ENCODE data around the gene SPATA9. TPM values are rescaled to one million over a fixed set of nuclear protein-coding genes. Genes with fewer than 3 reads are reported as not detected.

The SPATA9 gene
- total and polyA plus RNA-seq, 9 of the 15 experiments (the other 6 are each of a cell fraction or from before 2014, with no cell fraction given): 0.16 to 5.5 (median 0.39) TPM; not detected in 3

- ChIA-PET POLR2A (no interaction called here), CTCF (ENCODE audit: low intra/inter-chr PET ratio) (no interaction called here)
- no peak overlapping the region for H3K9ac ChIP-seq (ENCODE audit: insufficient read depth in 1 of 2, low read depth in 2 of 2, low read length in 2 of 2)
- no peaks in the 10 kb centered on the region for H3K9me1 ChIP-seq (ENCODE audit: control insufficient read depth, insufficient read depth, low read length)
- intact Hi-C loops (cut with micrococcal nuclease) (loop anchor here (5.0 kb wide), 1 partner anchor 38 kb away; no protein-coding TSS in a partner anchor), in situ Hi-C loops (cut with MboI) (no loop called here)
- no peak overlapping the region for H3K4me3 ChIP-seq
- FAIRE-seq (no peak), ATAC-seq (no peak), DNase-seq (ENCODE audit: extremely low read depth in 1 of 4, low spot score in 3 of 4) (no peak)
- no TSS peak for BruUV-seq (replicated peaks)
- peak overlapping the region; percentile 71; the same call in 1 of the 2 replicates for H2AFZ ChIP-seq (ENCODE audit: low read depth, low read length)
- peaks cover 0 to 18% of the 10 kb centered on the region in 2 experiments; a peak in 3 of 5 replicates for H3K4me1 ChIP-seq (replicated peaks in 1 of 2; ENCODE audit: control insufficient read depth in 2 of 2, insufficient read depth in 2 of 2, low read length in 2 of 2)
- no peak overlapping the region for H3K4me2 ChIP-seq (ENCODE audit: insufficient read depth, low read length)
- TF ChIP-seq ERF (CRISPR knock-in tag; IDR thresholded peaks at IDR 0.05) (no peak), ZNF398 (CRISPR knock-in tag; IDR thresholded peaks at IDR 0.05) (no peak), CREB3 (tag; conservative IDR thresholded peaks at IDR 0.05; ENCODE audit: low read depth) (no peak)
- no peaks in the 10 kb centered on the region for H3K27me3 ChIP-seq (ENCODE audit: control insufficient read depth in 2 of 2, insufficient read depth in 2 of 2, low read length in 2 of 2)
- H3K9me3 ChIP-seq (replicated peaks; ENCODE audit: control insufficient read depth, insufficient read depth, low read depth, low read length): no peaks in the 10 kb centered on the region
- no peak overlapping the region for H3K27ac ChIP-seq (ENCODE audit: extremely low read depth, low read depth, low read length)
- H3K79me2 ChIP-seq (ENCODE audit: control insufficient read depth, insufficient read depth, low read length): no peaks in the 10 kb centered on the region
- WGBS (ENCODE audit: insufficient coverage, low coverage, missing lambda C conversion rate): 58% methylated on average over 1 of the region's 1 CpG
- no peaks in the 10 kb centered on the region for H4K20me1 ChIP-seq (replicated peaks; ENCODE audit: control insufficient read depth, insufficient read depth, low read length)
- H3K36me3 ChIP-seq (ENCODE audit: control insufficient read depth, insufficient read depth, low read length): no peaks in the 10 kb centered on the region; the same call in 2 of the 3 replicates
Observed at GRCh38 chr5:95704150-95704549, 21.4 kb upstream of the SPATA9 start.
